Colonic mucosa (tissue), 4 donors: ENCODE measurements around the gene NPAS3. TPM values are rescaled to one million over a fixed set of nuclear protein-coding genes. Genes with fewer than 3 reads are reported as not detected.

ENCODE experiments used
- DNase-seq: peaks from one replicate; pipeline ENCODE4 v3.0.0-alpha.2; 2020
- H3K27ac ChIP-seq: fragments of 200-600 bp; one replicate; pipeline ENCODE4 v1.8.0; 2021
- H3K27me3 ChIP-seq: fragments of 200-600 bp; one replicate; pipeline ENCODE4 v1.8.0; 2021
- H3K36me3 ChIP-seq: fragments of 200-600 bp; one replicate; pipeline ENCODE4 v1.8.0; 2021
- H3K4me1 ChIP-seq: fragments of 200-600 bp; one replicate; pipeline ENCODE4 v1.8.0; 2021; ENCODE audit warnings: mild to moderate bottlenecking
- H3K4me3 ChIP-seq: fragments of 200-600 bp; one replicate; pipeline ENCODE4 v1.8.0; 2021
- H3K9ac ChIP-seq, 2 donors: one replicate each; pipeline ENCODE4 v1.7.0; 2013; ENCODE audit warnings: control low read depth in 2 of 2, low read depth in 2 of 2, low read length in 2 of 2
- H3K9me3 ChIP-seq: fragments of 200-600 bp; one replicate; pipeline ENCODE4 v1.8.0; 2021
- CTCF ChIP-seq: fragments of 200-600 bp; IDR thresholded peaks from one replicate; pipeline ENCODE4 v1.8.0; 2022; ENCODE audit warnings: antibody characterized with exemption, mild to moderate bottlenecking
- intact Hi-C: fragments of 100-400 bp; cut with DNase I; formaldehyde crosslinking; loops from one replicate; pipeline ENCODE4 v1.14.1; 2022
- total RNA-seq, 2 donors: library from RNA; stranded (reverse); fragmentation: NEBNext Ultra II Directional in 1 of 2; extraction: Animal tissue kit (Norgen Biotek cat#: 25700) in 1 of 2; gene quantifications; one replicate each; pipeline ENCODE4 v1.2.1, GENCODE V29; 2021
- donor health status: healthy.
- donor health status: DM: no; HTN: no; CAD: no.
- donor health status: DM: no; HTN: no; CAD: no.

NPAS3 gene
- total RNA-seq, 2 donors from 2014 or later = 0.79 to 1.6 TPM

GRCh38 chr14:33315217-33315616 is 376.5 kb downstream of the NPAS3 start:
- Histone ChIP-seq H3K9ac (no peak overlapping the region), H3K9me3 (no peaks in the 10 kb centered on the region), H3K27ac (no peak overlapping the region), H3K36me3 (no peaks in the 10 kb centered on the region), H3K27me3 (no peaks in the 10 kb centered on the region), H3K4me3 (no peak overlapping the region), H3K4me1 (no peaks in the 10 kb centered on the region)
- no peak for DNase-seq
- intact Hi-C loops = no loop called here
- TF ChIP-seq CTCF = no peak

- H3K36me3 ChIP-seq = no peaks in the 10 kb centered on the region
- TF ChIP-seq CTCF = no peak
- H3K9me3 ChIP-seq = no peaks in the 10 kb centered on the region
- no peak overlapping the region for H3K4me3 ChIP-seq
- DNase-seq = no peak
- intact Hi-C loops = no loop called here
- H3K4me1 ChIP-seq = no peaks in the 10 kb centered on the region
- no peaks in the 10 kb centered on the region for H3K27me3 ChIP-seq
- H3K27ac ChIP-seq = no peak overlapping the region
- no peak overlapping the region for H3K9ac ChIP-seq
Measured at GRCh38 chr14:33315721-33316120, 377.0 kb downstream of the NPAS3 start.

- Histone ChIP-seq H3K27me3 (no peaks in the 10 kb centered on the region), H3K9ac (no peak overlapping the region), H3K27ac (no peak overlapping the region), H3K9me3 (no peaks in the 10 kb centered on the region), H3K4me1 (no peaks in the 10 kb centered on the region), H3K36me3 (no peaks in the 10 kb centered on the region), H3K4me3 (no peak overlapping the region)
- no peak for DNase-seq
- TF ChIP-seq CTCF = no peak
- intact Hi-C loops = no loop called here
Measured at GRCh38 chr14:33317675-33318074, 379.0 kb downstream of the NPAS3 start.

- intact Hi-C loops = no loop called here
- TF ChIP-seq CTCF = no peak
- no peaks in the 10 kb centered on the region for H3K36me3 ChIP-seq
- no peak for DNase-seq
- H3K9ac ChIP-seq = no peak overlapping the region
- no peaks in the 10 kb centered on the region for H3K27me3 ChIP-seq
- no peak overlapping the region for H3K27ac ChIP-seq
- H3K4me3 ChIP-seq = no peak overlapping the region
- no peaks in the 10 kb centered on the region for H3K4me1 ChIP-seq
- no peaks in the 10 kb centered on the region for H3K9me3 ChIP-seq
Measured at GRCh38 chr14:33323979-33324378, 385.3 kb downstream of the NPAS3 start.

GRCh38 chr14:33331176-33331949 is 392.7 kb downstream of the NPAS3 start:
- Histone ChIP-seq H3K9ac (no peak overlapping the region), H3K27ac (no peak overlapping the region), H3K36me3 (no peaks in the 10 kb centered on the region), H3K4me1 (no peaks in the 10 kb centered on the region), H3K9me3 (no peaks in the 10 kb centered on the region), H3K27me3 (no peaks in the 10 kb centered on the region), H3K4me3 (no peak overlapping the region)
- TF ChIP-seq CTCF = no peak
- intact Hi-C loops = no loop called here
- no peak for DNase-seq
